Kidney (tissue), 14 donors: Measurements from ENCODE around the gene OR4K2. TPM values are rescaled to one million over a fixed set of nuclear protein-coding genes. Genes with fewer than 3 reads are reported as not detected.
A peak's percentile ranks its signal among the peaks of the same experiment; 100 is the strongest.

Experiments
- DNase-seq, 5 donors: peaks; one replicate each; pipeline ENCODE4 v3.0.0-alpha.2; 2013 to 2020
- FAIRE-seq: peaks from 2 replicates; lab custom pipeline; 2012; peaks lifted over from hg19 to GRCh38; lab: Jason Lieb, UNC
- H3K27ac ChIP-seq, 2 donors: one replicate each; pipeline ENCODE4 v1.7.0; 2013; ENCODE audit warnings: low read depth in 2 of 2, low read length in 2 of 2, inconsistent platforms in 1 of 2
- H3K27me3 ChIP-seq: one replicate; pipeline ENCODE4 v1.7.1; 2013; ENCODE audit warnings: low read length, inconsistent platforms; ENCODE audit not compliant: control insufficient read depth, insufficient read depth
- H3K36me3 ChIP-seq, 3 donors: one replicate each; pipeline versions ENCODE4 v1.7.0 to v1.7.1; 2013; ENCODE audit warnings: low read length in 3 of 3, control low read depth in 1 of 3, inconsistent platforms in 1 of 3; ENCODE audit not compliant: insufficient read depth in 3 of 3, control insufficient read depth in 2 of 3
- H3K4me1 ChIP-seq, 3 donors: one replicate each; pipeline versions ENCODE4 v1.7.0 to v1.7.1; 2013; ENCODE audit warnings: low read length in 3 of 3, inconsistent platforms in 1 of 3, low read depth in 1 of 3; ENCODE audit not compliant: control insufficient read depth in 2 of 3, insufficient read depth in 2 of 3
- H3K4me3 ChIP-seq, 3 donors: one replicate each; pipeline versions ENCODE4 v1.7.0 to v1.8.1; 2013; ENCODE audit warnings: low read length in 3 of 3, control low read depth in 1 of 3, inconsistent platforms in 1 of 3
- H3K9ac ChIP-seq, 3 donors: one replicate each; pipeline versions ENCODE4 v1.7.0 to v1.7.1; 2013; ENCODE audit warnings: low read length in 3 of 3, control low read depth in 1 of 3, inconsistent platforms in 1 of 3
- H3K9me3 ChIP-seq, 3 donors: one replicate each; pipeline versions ENCODE4 v1.7.0 to v1.7.1; 2013; ENCODE audit warnings: low read length in 3 of 3, control low read depth in 1 of 3, inconsistent platforms in 1 of 3; ENCODE audit not compliant: control insufficient read depth in 2 of 3, insufficient read depth in 1 of 3
- intact Hi-C: fragments of 100-400 bp; cut with DNase I; formaldehyde crosslinking; loops from one replicate; pipeline ENCODE4 v1.11.1; 2022
- polyA plus RNA-seq: library from polyadenylated mRNA; stranded (reverse); fragments of 350-450 nt; fragmentation: Illumina TruSeq; extraction: RNeasy Lipid Tissue Mini Kit (QIAGEN cat#74804); gene quantifications from one replicate; pipeline ENCODE4 v1.2.3, GENCODE V29; 2014; ENCODE audit warnings: low read depth, low replicate concordance; ENCODE audit not compliant: insufficient read depth
- total RNA-seq: library from RNA; stranded (reverse); fragmentation: NEBNext Ultra II Directional; extraction: Animal tissue kit (Norgen Biotek cat#: 25700); gene quantifications from one replicate; pipeline ENCODE4 v1.2.1, GENCODE V29; 2021
- TF ChIP-seq, protein P1 (sequence below): IDR thresholded peaks from 3 replicates; pipeline ENCODE4 v1.5.1; 2012; ENCODE audit warnings: mild to moderate bottlenecking, moderate library complexity, borderline replicate concordance; ENCODE audit not compliant: insufficient read depth; ENCODE audit errors: extremely low read depth
- donor health status: control.
- donor health status: control.
- donor health status: control.
- donor health status: control.
- donor health status: control.
- donor health status: DM: yes; HTN: yes; CAD: no.
- donor health status: Normal renal cell carcinoma (clear cell type).

OR4K2 gene
- total and polyA plus RNA-seq, 2 donors from 2014 or later: not detected

DNA sequence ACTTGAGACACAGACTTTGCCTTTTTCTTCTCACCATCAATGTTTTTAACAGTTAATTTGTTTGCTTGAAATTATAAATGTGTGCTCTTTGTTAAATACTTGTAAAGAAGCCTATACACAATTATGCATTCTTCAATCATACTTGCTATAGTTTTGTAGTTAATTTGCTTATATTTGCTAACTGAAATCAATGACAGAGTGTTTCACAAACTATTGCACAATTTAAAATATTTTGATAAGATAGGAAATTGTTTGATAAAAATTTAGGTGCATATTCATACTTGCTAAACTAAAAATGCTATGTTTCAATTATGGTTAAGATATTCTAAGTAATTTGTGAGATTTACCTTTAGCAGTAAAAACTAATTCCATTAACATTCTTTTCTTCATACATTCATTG is 31.7 kb downstream of the OR4K2 start:
- Histone ChIP-seq H3K4me1 (no peaks in the 10 kb centered on the region), H3K4me3 (no peak overlapping the region), H3K9ac (no peak overlapping the region), H3K27ac (no peak overlapping the region), H3K36me3 (no peaks in the 10 kb centered on the region), H3K27me3 (no peaks in the 10 kb centered on the region), H3K9me3 (peaks cover 0 to 6% (median 5%) of the 10 kb centered on the region in 3 donors)
- TF ChIP-seq, protein P1, sequence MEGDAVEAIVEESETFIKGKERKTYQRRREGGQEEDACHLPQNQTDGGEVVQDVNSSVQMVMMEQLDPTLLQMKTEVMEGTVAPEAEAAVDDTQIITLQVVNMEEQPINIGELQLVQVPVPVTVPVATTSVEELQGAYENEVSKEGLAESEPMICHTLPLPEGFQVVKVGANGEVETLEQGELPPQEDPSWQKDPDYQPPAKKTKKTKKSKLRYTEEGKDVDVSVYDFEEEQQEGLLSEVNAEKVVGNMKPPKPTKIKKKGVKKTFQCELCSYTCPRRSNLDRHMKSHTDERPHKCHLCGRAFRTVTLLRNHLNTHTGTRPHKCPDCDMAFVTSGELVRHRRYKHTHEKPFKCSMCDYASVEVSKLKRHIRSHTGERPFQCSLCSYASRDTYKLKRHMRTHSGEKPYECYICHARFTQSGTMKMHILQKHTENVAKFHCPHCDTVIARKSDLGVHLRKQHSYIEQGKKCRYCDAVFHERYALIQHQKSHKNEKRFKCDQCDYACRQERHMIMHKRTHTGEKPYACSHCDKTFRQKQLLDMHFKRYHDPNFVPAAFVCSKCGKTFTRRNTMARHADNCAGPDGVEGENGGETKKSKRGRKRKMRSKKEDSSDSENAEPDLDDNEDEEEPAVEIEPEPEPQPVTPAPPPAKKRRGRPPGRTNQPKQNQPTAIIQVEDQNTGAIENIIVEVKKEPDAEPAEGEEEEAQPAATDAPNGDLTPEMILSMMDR: no peak
- intact Hi-C loops: no loop called here
- DNase-seq (no peak), FAIRE-seq (peak; percentile 15)

DNA sequence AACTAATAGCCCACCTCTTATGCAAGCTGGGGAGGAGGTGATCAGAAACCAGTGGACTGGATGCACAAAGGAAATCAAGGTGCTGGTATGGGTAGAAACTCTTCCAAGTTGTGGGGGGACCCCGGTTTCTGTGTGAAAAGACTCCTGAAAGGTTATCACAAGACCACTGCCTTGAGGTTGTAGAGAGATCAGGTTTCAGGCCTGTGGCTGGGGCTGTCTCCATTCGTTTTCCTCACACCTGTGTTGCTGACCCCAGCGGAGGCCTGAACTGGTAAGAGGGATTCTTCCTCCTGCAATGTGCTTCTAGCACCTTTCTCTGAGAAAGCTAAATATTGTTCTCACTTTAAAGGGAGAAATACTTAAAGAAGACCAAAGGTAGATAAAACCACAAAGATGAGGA is 36.2 kb downstream of the OR4K2 start:
- FAIRE-seq: no peak
- Histone ChIP-seq H3K4me1 (no peaks in the 10 kb centered on the region), H3K27me3 (no peaks in the 10 kb centered on the region), H3K9ac (no peak overlapping the region), H3K36me3 (no peaks in the 10 kb centered on the region), H3K27ac (no peak overlapping the region), H3K4me3 (no peak overlapping the region), H3K9me3 (peaks cover 0 to 5% (median 3%) of the 10 kb centered on the region in 3 donors)
- TF ChIP-seq, protein P1: no peak
- intact Hi-C loops: no loop called here
- DNase-seq: no peak

DNA sequence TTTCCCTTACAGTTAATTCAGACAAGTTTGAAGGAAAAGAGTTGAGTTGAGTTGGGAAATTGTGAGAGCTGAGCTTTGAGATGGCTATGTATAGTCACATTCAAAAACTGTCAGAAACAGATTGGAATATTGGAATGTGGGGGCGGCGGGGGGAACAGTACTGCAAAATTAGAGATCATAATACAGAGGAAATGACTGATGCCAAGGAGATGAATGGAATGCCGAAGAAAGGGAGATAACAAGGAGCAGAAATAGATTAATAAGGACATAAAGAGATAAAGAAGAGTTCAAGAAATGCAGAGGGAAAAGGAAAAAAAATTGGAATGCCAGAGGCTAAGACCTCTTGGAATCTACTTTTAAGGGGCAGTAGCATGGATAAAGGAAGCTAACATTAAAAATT is 42.3 kb downstream of the OR4K2 start:
- intact Hi-C loops: no loop called here
- no peak overlapping the region for H3K9ac ChIP-seq

More for the DNA sequence above, 42.3 kb downstream of the OR4K2 start:
- Histone ChIP-seq H3K9me3 (no peaks in the 10 kb centered on the region), H3K36me3 (no peaks in the 10 kb centered on the region), H3K27ac (no peak overlapping the region), H3K27me3 (no peaks in the 10 kb centered on the region), H3K4me1 (no peaks in the 10 kb centered on the region), H3K4me3 (no peak overlapping the region)
- TF ChIP-seq, protein P1: no peak
- FAIRE-seq: no peak
- no peak for DNase-seq
